ENCODE data around the gene CD200R1. TPM values are rescaled to one million over a fixed set of nuclear protein-coding genes. Genes with fewer than 3 reads are reported as not detected.

The CD200R1 gene
- 1 to 10 TPM; 1.4 to 1.9 (median 1.7) TPM for polyA plus RNA-seq

GRCh38 chr3:112974894-112975293 lies at the start of gene CD200R1:
CD200R1 (minus strand) TSS chr3:112975103; CDS start chr3:112974857, 246 bp downstream.
- H3K9me3 Mint-ChIP-seq = no peaks in the 10 kb centered on the region
- peaks cover 0 to 4% (median 1%) of the 10 kb centered on the region in 3 donors for H3K27me3 Mint-ChIP-seq (ENCODE audit: low read depth in 3 of 3)
- no peaks in the 10 kb centered on the region for H3K36me3 Mint-ChIP-seq
- peak within 1 kb of the TSS; percentile 4 to 80 (median 72) for H3K27ac Mint-ChIP-seq
- no peak for DNase-seq
- H3K4me1 Mint-ChIP-seq = peaks cover 2 to 24% of the 10 kb centered on the region in 2 donors
- H3K4me3 Mint-ChIP-seq = peak within 1 kb of the TSS; percentile 22 to 65 (median 47)

- Mint-ChIP-seq H3K36me3 (peaks cover 0 to 3% (median under 1%) of the 10 kb centered on the region in 3 donors), H3K9me3 (no peaks in the 10 kb centered on the region), H3K4me1 (peaks cover 35 to 46% of the 10 kb centered on the region in 2 donors)
Measured at GRCh38 chr3:113021471-113021870, 46.6 kb upstream of the CD200R1 start.

GRCh38 chr3:113019182-113020137 lies 44.6 kb upstream of the CD200R1 start:
- H3K4me3 Mint-ChIP-seq = peak overlapping the region; percentile 92 to 97 (median 96)
- H3K27ac Mint-ChIP-seq = peak overlapping the region; percentile 93 to 99 (median 98)
- H3K36me3 Mint-ChIP-seq = peaks cover 0 to 7% (median 6%) of the 10 kb centered on the region in 3 donors
- peak; percentile 86 to 90 (median 87) for DNase-seq
- H3K27me3 Mint-ChIP-seq (ENCODE audit: low read depth in 3 of 3) = peaks cover 0 to 10% (median 6%) of the 10 kb centered on the region in 3 donors
- no peaks in the 10 kb centered on the region for H3K9me3 Mint-ChIP-seq
- peaks cover 35 to 63% of the 10 kb centered on the region in 2 donors for H3K4me1 Mint-ChIP-seq

More at GRCh38 chr3:113021471-113021870, 46.6 kb upstream of the CD200R1 start:
- H3K27me3 Mint-ChIP-seq (ENCODE audit: low read depth in 3 of 3) = peaks cover 0 to 10% (median 6%) of the 10 kb centered on the region in 3 donors
- H3K4me3 Mint-ChIP-seq = no peak overlapping the region
- H3K27ac Mint-ChIP-seq = peak overlapping the region in 1 of 6 donors; percentile 68
- DNase-seq = no peak

- Mint-ChIP-seq H3K4me3 (peak overlapping the region; percentile 92 to 97 (median 96)), H3K9me3 (no peaks in the 10 kb centered on the region), H3K4me1 (peaks cover 42 to 67% of the 10 kb centered on the region in 2 donors), H3K27ac (peak overlapping the region; percentile 93 to 99 (median 98)), H3K36me3 (peaks cover 0 to 10% (median 5%) of the 10 kb centered on the region in 3 donors), H3K27me3 (ENCODE audit: low read depth in 3 of 3) (peaks cover 0 to 10% (median 6%) of the 10 kb centered on the region in 3 donors)
- no peak for DNase-seq
Measured at GRCh38 chr3:113018536-113019181, 43.8 kb upstream of the CD200R1 start.

GRCh38 chr3:113013593-113013992 lies 38.7 kb upstream of the CD200R1 start:
- Mint-ChIP-seq H3K4me3 (peak overlapping the region in 1 of 5 donors; percentile 34), H3K4me1 (peaks cover 27 to 72% of the 10 kb centered on the region in 2 donors)

GRCh38 chr3:113008117-113008516 lies 33.2 kb upstream of the CD200R1 start:
- Mint-ChIP-seq H3K36me3 (peaks cover 14 to 57% (median 43%) of the 10 kb centered on the region in 3 donors), H3K4me3 (no peak overlapping the region), H3K27me3 (ENCODE audit: low read depth in 3 of 3) (peaks cover 0 to 2% (median 1%) of the 10 kb centered on the region in 3 donors), H3K4me1 (peaks cover 14 to 58% of the 10 kb centered on the region in 2 donors), H3K9me3 (no peaks in the 10 kb centered on the region), H3K27ac (peak overlapping the region in 2 of 6 donors; percentile 77 to 78)
- DNase-seq = no peak

More at GRCh38 chr3:113013593-113013992, 38.7 kb upstream of the CD200R1 start:
- no peaks in the 10 kb centered on the region for H3K9me3 Mint-ChIP-seq
- H3K27ac Mint-ChIP-seq = peak overlapping the region; percentile 34 to 85 (median 62)
- H3K27me3 Mint-ChIP-seq (ENCODE audit: low read depth in 3 of 3) = peaks cover 0 to 1% (median 0%) of the 10 kb centered on the region in 3 donors
- no peak for DNase-seq
- H3K36me3 Mint-ChIP-seq = peaks cover 7 to 44% (median 23%) of the 10 kb centered on the region in 3 donors

GRCh38 chr3:113006359-113007056 lies 31.6 kb upstream of the CD200R1 start:
- Mint-ChIP-seq H3K27me3 (ENCODE audit: low read depth in 3 of 3) (peaks cover 0 to 2% (median 1%) of the 10 kb centered on the region in 3 donors), H3K4me3 (peak overlapping the region in 1 of 5 donors; percentile 56), H3K4me1 (peaks cover 23 to 62% of the 10 kb centered on the region in 2 donors), H3K9me3 (no peaks in the 10 kb centered on the region), H3K36me3 (peaks cover 19 to 53% (median 41%) of the 10 kb centered on the region in 3 donors), H3K27ac (peak overlapping the region; percentile 76 to 93 (median 87))
- no peak for DNase-seq

GRCh38 chr3:113005611-113006010 lies 30.7 kb upstream of the CD200R1 start:
- Mint-ChIP-seq H3K4me3 (peak overlapping the region in 4 of 5 donors; percentile 2 to 56 (median 40)), H3K4me1 (peaks cover 25 to 64% of the 10 kb centered on the region in 2 donors), H3K9me3 (no peaks in the 10 kb centered on the region), H3K36me3 (peaks cover 20 to 54% (median 47%) of the 10 kb centered on the region in 3 donors), H3K27me3 (ENCODE audit: low read depth in 3 of 3) (peaks cover 0 to 2% (median 1%) of the 10 kb centered on the region in 3 donors), H3K27ac (peak overlapping the region; percentile 76 to 93 (median 87))
- peak in 1 of 3 donors; percentile 10 for DNase-seq

- DNase-seq = peak; percentile 14 to 39 (median 31)
- Mint-ChIP-seq H3K27ac (peak overlapping the region; percentile 84 to 89 (median 86)), H3K27me3 (ENCODE audit: low read depth in 3 of 3) (peaks cover 0 to 2% (median 1%) of the 10 kb centered on the region in 3 donors), H3K36me3 (peaks cover 26 to 62% (median 35%) of the 10 kb centered on the region in 3 donors), H3K9me3 (no peaks in the 10 kb centered on the region), H3K4me3 (no peak overlapping the region), H3K4me1 (peaks cover 23 to 55% of the 10 kb centered on the region in 2 donors)
Measured at GRCh38 chr3:113002679-113003078, 27.8 kb upstream of the CD200R1 start.

GRCh38 chr3:113002037-113002436 lies 27.1 kb upstream of the CD200R1 start:
- Mint-ChIP-seq H3K27me3 (ENCODE audit: low read depth in 3 of 3) (peaks cover 0 to 1% (median under 1%) of the 10 kb centered on the region in 3 donors), H3K9me3 (no peaks in the 10 kb centered on the region), H3K4me3 (no peak overlapping the region), H3K27ac (peak overlapping the region; percentile 84 to 89 (median 86)), H3K4me1 (peaks cover 23 to 57% of the 10 kb centered on the region in 2 donors), H3K36me3 (peaks cover 24 to 55% (median 32%) of the 10 kb centered on the region in 3 donors)
- no peak for DNase-seq

- peak overlapping the region; percentile 16 to 82 (median 72) for H3K27ac Mint-ChIP-seq
Measured at GRCh38 chr3:113000691-113001090, 25.8 kb upstream of the CD200R1 start.

GRCh38 chr3:112995800-112996199 lies 20.9 kb upstream of the CD200R1 start:
- no peak overlapping the region for H3K4me3 Mint-ChIP-seq
- H3K27ac Mint-ChIP-seq = peak overlapping the region in 1 of 6 donors; percentile 45
- DNase-seq = no peak
- peaks cover 10 to 28% (median 14%) of the 10 kb centered on the region in 3 donors for H3K36me3 Mint-ChIP-seq
- peaks cover 7 to 10% (median 8%) of the 10 kb centered on the region in 3 donors for H3K27me3 Mint-ChIP-seq (ENCODE audit: low read depth in 3 of 3)
- peaks cover 34 to 60% of the 10 kb centered on the region in 2 donors for H3K4me1 Mint-ChIP-seq
- H3K9me3 Mint-ChIP-seq = no peaks in the 10 kb centered on the region

More at GRCh38 chr3:113000691-113001090, 25.8 kb upstream of the CD200R1 start:
- DNase-seq = no peak
- Mint-ChIP-seq H3K36me3 (peaks cover 19 to 46% (median 30%) of the 10 kb centered on the region in 3 donors), H3K9me3 (no peaks in the 10 kb centered on the region), H3K4me3 (no peak overlapping the region), H3K4me1 (peaks cover 18 to 51% of the 10 kb centered on the region in 2 donors), H3K27me3 (ENCODE audit: low read depth in 3 of 3) (no peaks in the 10 kb centered on the region)

All from immature natural killer cell (primary cell).